HG03108 (cell line): Measurements from ENCODE around the gene ZNF430.
A peak's percentile ranks its signal among the peaks of the same experiment; 100 is the strongest.
"Not testable (repeated sequence)": the region's sequence is repeated elsewhere in the genome, so short reads cannot be mapped to it uniquely, and the experiment has no call there.

ENCODE experiments used
- ATAC-seq: cut with Tn5 transposase; IDR thresholded peaks from one replicate; pipeline ENCODE4 v1.9.1; 2021; ENCODE audit warnings: moderate library complexity; ENCODE audit not compliant: unreplicated experiment

Gene ZNF430

GRCh38 chr19:21020298-21021227, at the start of gene ZNF430:
Gene ZNF430, plus strand, starts transcription at chr19:21020657. Its CDS starts 144 bp downstream, at chr19:21020801.
- peak; percentile 94 for ATAC-seq

- ATAC-seq: not testable (repeated sequence)
Measured at GRCh38 chr19:20992788-20993187, 27.7 kb upstream of the ZNF430 start.

- ATAC-seq: peak; percentile 100
Measured at GRCh38 chr19:20999731-21000352, 20.6 kb upstream of the ZNF430 start.

GRCh38 chr19:21021238-21021637, 781 bp downstream of the ZNF430 start:
- not testable (repeated sequence) for ATAC-seq

GRCh38 chr19:21022996-21023395, 2.5 kb downstream of the ZNF430 start:
- no peak for ATAC-seq

- ATAC-seq: no peak
Measured at GRCh38 chr19:21023901-21024300, 3.4 kb downstream of the ZNF430 start.

- no peak for ATAC-seq
Measured at GRCh38 chr19:21028969-21029268, 8.5 kb downstream of the ZNF430 start.

GRCh38 chr19:21045028-21045427, 24.6 kb downstream of the ZNF430 start:
- no peak for ATAC-seq

- ATAC-seq: no peak
Measured at GRCh38 chr19:21046489-21046888, 26.0 kb downstream of the ZNF430 start.

GRCh38 chr19:21047716-21048115, 27.3 kb downstream of the ZNF430 start:
- ATAC-seq: no peak

- no peak for ATAC-seq
Measured at GRCh38 chr19:21052902-21053301, 32.4 kb downstream of the ZNF430 start.

- ATAC-seq: no peak
Measured at GRCh38 chr19:21065336-21065735, 44.9 kb downstream of the ZNF430 start.

- ATAC-seq: peak; percentile 95
Measured at GRCh38 chr19:21082011-21082975, 61.8 kb downstream of the ZNF430 start, which contains the start of gene ZNF714. Gene ZNF714, plus strand, starts transcription at chr19:21082203. Its CDS starts 16,066 bp downstream, at chr19:21098269.

- no peak for ATAC-seq
Measured at GRCh38 chr19:21084343-21084742, 63.9 kb downstream of the ZNF430 start.

- no peak for ATAC-seq
Measured at GRCh38 chr19:21087871-21088270, 67.4 kb downstream of the ZNF430 start.

- ATAC-seq: no peak
Measured at GRCh38 chr19:21092109-21092508, 71.7 kb downstream of the ZNF430 start.

- ATAC-seq: no peak
Measured at GRCh38 chr19:21094347-21095025, 74.0 kb downstream of the ZNF430 start.

GRCh38 chr19:21098291-21098690, 77.8 kb downstream of the ZNF430 start:
- ATAC-seq: no peak

GRCh38 chr19:21101521-21102242, 81.2 kb downstream of the ZNF430 start:
- no peak for ATAC-seq

GRCh38 chr19:21109116-21109515, 88.7 kb downstream of the ZNF430 start:
- ATAC-seq: no peak
